Measurements from ENCODE around the gene GTPBP1.

DNA sequence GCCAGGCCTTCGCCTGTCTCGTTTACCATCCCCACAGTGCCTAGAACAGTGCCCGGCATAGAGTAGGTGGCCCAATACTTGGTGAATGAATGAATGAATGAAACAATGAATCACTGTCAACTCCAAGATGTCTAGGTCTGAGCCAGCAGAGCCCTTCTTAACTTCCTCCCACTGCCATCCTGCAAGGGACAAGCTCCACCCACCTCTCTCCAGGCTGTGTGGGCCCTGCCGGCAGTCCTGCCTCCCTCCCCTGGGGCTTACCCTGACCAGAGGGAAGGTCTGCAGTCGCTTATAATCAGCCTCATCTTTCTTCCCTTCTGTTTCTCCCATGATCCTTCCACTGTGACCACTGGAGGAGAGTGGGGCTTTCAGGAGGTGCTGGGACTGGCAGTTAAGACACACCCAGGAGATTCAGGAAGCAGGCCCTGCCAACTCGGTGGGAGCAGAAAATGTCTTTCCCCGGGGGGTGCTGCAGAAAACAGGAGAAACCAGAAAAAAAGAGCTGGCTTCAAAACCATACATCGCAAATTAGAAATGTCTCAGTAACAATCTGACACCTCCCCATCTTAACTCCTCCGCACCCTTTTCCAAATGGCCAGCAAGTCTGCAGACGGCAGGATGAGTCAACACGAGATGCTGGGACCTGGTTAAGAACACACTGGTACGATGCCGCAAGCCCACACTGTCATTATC is 76.8 kb downstream of the GTPBP1 start:
- TF ChIP-seq, protein P1, sequence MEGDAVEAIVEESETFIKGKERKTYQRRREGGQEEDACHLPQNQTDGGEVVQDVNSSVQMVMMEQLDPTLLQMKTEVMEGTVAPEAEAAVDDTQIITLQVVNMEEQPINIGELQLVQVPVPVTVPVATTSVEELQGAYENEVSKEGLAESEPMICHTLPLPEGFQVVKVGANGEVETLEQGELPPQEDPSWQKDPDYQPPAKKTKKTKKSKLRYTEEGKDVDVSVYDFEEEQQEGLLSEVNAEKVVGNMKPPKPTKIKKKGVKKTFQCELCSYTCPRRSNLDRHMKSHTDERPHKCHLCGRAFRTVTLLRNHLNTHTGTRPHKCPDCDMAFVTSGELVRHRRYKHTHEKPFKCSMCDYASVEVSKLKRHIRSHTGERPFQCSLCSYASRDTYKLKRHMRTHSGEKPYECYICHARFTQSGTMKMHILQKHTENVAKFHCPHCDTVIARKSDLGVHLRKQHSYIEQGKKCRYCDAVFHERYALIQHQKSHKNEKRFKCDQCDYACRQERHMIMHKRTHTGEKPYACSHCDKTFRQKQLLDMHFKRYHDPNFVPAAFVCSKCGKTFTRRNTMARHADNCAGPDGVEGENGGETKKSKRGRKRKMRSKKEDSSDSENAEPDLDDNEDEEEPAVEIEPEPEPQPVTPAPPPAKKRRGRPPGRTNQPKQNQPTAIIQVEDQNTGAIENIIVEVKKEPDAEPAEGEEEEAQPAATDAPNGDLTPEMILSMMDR (IDR thresholded peaks at IDR 0.05): no peak
- TF ChIP-seq EP300 (IDR thresholded peaks at IDR 0.05) (no peak), POLR2A (IDR thresholded peaks at IDR 0.05) (no peak)
